ENCODE results near the gene ILDR2.

DNA sequence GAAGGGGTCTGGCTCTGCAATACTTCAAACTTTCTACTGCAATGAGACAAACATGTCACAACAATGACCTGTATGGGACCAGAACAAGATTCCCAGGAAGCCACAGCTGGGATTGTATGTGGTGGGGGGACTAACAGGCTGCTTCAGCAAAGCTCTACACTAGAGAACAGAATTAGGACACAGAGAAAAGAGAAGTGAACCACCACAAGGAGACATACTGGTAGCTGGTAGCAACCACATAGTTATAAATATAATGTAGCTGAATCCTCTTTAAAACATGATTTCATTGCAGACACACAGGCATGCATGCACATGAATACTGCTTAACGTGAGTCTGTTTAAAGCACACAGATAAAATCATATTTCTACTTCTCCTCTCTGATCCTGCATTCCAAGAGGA is 3.5 kb upstream of the ILDR2 start:
- TF ChIP-seq, protein P1, sequence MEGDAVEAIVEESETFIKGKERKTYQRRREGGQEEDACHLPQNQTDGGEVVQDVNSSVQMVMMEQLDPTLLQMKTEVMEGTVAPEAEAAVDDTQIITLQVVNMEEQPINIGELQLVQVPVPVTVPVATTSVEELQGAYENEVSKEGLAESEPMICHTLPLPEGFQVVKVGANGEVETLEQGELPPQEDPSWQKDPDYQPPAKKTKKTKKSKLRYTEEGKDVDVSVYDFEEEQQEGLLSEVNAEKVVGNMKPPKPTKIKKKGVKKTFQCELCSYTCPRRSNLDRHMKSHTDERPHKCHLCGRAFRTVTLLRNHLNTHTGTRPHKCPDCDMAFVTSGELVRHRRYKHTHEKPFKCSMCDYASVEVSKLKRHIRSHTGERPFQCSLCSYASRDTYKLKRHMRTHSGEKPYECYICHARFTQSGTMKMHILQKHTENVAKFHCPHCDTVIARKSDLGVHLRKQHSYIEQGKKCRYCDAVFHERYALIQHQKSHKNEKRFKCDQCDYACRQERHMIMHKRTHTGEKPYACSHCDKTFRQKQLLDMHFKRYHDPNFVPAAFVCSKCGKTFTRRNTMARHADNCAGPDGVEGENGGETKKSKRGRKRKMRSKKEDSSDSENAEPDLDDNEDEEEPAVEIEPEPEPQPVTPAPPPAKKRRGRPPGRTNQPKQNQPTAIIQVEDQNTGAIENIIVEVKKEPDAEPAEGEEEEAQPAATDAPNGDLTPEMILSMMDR (IDR thresholded peaks at IDR 0.05; ENCODE audit: insufficient read depth, low read depth, low read length) = no peak
- TF ChIP-seq EZH2 (IDR thresholded peaks at IDR 0.05; ENCODE audit: insufficient read depth, low read length) = no peak
